Glutamatergic neuron (in vitro differentiated cells): ENCODE measurements around the gene ARMS2. TPM values are rescaled to one million over a fixed set of nuclear protein-coding genes. Genes with fewer than 3 reads are reported as not detected.

ENCODE experiments used
- DNase-seq: peaks from one replicate; pipeline ENCODE4 v3.0.0; 2022
- H3K27ac Mint-ChIP-seq: one replicate; pipeline ENCODE4 v1.8.0; 2020; ENCODE audit warnings: mild to moderate bottlenecking, mixed read lengths, inconsistent platforms; ENCODE audit not compliant: unreplicated experiment
- H3K27me3 Mint-ChIP-seq: one replicate; pipeline ENCODE4 v1.8.0; 2020; ENCODE audit warnings: mild to moderate bottlenecking, moderate library complexity, mixed read lengths, inconsistent platforms; ENCODE audit not compliant: unreplicated experiment
- H3K36me3 Mint-ChIP-seq: one replicate; pipeline ENCODE4 v1.8.0; 2020; ENCODE audit warnings: mild to moderate bottlenecking, mixed read lengths, inconsistent platforms; ENCODE audit not compliant: unreplicated experiment
- H3K4me1 Mint-ChIP-seq: one replicate; pipeline ENCODE4 v1.8.0; 2020; ENCODE audit warnings: mild to moderate bottlenecking, low read depth, mixed read lengths, inconsistent platforms; ENCODE audit not compliant: unreplicated experiment
- H3K4me3 Mint-ChIP-seq: one replicate; pipeline ENCODE4 v1.8.0; 2020; ENCODE audit warnings: mild to moderate bottlenecking, mixed read lengths, inconsistent platforms; ENCODE audit not compliant: unreplicated experiment
- H3K9me3 Mint-ChIP-seq: one replicate; pipeline ENCODE4 v1.8.0; 2020; ENCODE audit warnings: mild to moderate bottlenecking, moderate library complexity, mixed read lengths, inconsistent platforms; ENCODE audit not compliant: unreplicated experiment
- CTCF ChIP-seq: fragments of 200-600 bp; sonication (generic); IDR thresholded peaks from one replicate; pipeline ENCODE4 v1.5.0; 2021; ENCODE audit not compliant: partially characterized antibody, unreplicated experiment
- total RNA-seq: library from RNA; stranded (reverse); fragmentation: NEBNext Ultra II Directional; extraction: Animal tissue kit (Norgen Biotek cat#: 25700); gene quantifications from one replicate; pipeline ENCODE4 v1.2.1, GENCODE V29; 2021; ENCODE audit not compliant: unreplicated experiment

ARMS2 gene
- total RNA-seq, 1 donor from 2014 or later = not detected

DNA sequence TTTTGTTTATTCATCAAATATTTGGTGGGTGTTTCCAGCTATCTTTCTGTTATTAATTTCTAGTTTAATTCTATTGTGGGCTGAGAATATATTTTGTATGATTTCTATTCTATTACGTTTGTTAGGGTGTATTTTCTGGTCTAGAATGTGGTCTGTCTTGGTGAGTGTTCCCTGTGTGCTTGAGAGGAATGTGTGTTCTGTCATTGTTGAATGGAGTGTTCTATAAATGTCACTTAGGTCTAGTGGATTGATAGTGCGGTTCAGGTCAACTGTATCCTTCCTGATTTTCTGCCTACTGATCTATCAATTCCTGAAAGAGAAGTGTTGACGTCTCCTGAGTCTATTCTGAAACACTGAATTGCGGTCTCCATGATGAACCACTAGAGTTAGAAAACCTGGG is 15.4 kb downstream of the ARMS2 start:
- Mint-ChIP-seq H3K27ac (no peak overlapping the region), H3K36me3 (no peaks in the 10 kb centered on the region), H3K4me1 (peaks cover 6% of the 10 kb centered on the region), H3K4me3 (no peak overlapping the region), H3K27me3 (peaks cover 4% of the 10 kb centered on the region), H3K9me3 (no peaks in the 10 kb centered on the region)
- TF ChIP-seq CTCF = no peak
- DNase-seq = no peak

GRCh38 chr10:122471531-122472177 is 17.2 kb downstream of the ARMS2 start:
- TF ChIP-seq CTCF = no peak
- Mint-ChIP-seq H3K9me3 (no peaks in the 10 kb centered on the region), H3K27ac (no peak overlapping the region), H3K36me3 (no peaks in the 10 kb centered on the region), H3K4me1 (peaks cover 21% of the 10 kb centered on the region), H3K27me3 (peaks cover 5% of the 10 kb centered on the region), H3K4me3 (no peak overlapping the region)
- DNase-seq = no peak

DNA sequence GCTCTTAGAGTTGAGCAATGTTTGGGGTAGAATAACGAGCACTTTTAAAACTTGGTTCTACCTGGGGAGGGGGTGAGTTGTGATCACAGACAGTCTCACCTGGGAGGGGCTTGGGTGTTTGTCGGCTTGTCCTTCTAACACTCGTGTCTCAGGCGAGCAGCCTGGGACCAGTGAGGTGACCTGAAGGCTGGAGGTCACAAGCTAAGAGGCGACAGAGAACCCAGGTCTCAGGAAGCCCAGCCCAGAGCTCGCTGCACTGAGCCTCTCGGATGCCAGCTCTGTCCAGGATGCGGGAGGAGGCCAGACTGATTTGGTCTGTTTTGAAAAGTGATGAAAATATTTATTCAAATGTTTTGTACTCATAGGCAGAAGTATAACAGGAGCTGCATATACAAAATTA is 18.7 kb downstream of the ARMS2 start:
- Mint-ChIP-seq H3K27ac (no peak overlapping the region), H3K4me1 (peaks cover 21% of the 10 kb centered on the region), H3K4me3 (no peak overlapping the region), H3K36me3 (no peaks in the 10 kb centered on the region), H3K9me3 (no peaks in the 10 kb centered on the region), H3K27me3 (peaks cover 6% of the 10 kb centered on the region)
- no peak for TF ChIP-seq CTCF
- DNase-seq = no peak

DNA sequence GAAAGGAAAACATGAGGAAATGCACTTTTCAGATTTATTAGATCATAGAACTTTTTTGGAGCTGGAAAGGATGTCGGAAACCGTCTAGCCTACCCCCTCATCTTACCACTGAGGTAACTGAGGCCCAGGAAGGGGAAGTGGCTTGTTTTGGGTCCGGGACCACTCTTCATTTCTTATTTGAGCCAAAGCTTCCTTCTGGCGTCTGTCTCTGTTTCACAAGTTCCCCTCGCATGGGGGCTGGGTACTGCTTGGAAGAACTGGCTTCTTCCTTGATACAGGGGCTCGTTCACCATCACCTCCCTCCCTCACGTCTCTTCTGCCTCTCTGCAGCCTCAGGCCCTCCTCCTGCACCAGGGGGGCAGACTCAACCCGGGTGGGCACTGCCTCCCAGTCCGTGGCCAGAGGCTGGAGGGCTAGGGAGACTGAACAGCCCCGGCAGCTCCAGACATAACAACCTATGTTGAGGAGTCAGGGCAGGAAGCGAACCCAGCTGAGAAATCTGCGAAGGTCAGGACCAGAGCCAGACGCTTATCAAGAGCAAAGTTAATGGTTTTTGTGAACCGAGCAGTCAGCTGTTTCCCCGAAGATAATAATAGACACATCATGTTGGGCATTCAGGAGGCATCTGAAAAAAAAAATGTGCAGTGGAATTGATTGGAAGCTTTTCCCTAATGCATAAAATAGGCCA is 19.8 kb downstream of the ARMS2 start:
- no peak for TF ChIP-seq CTCF
- Mint-ChIP-seq H3K27me3 (peaks cover 5% of the 10 kb centered on the region), H3K4me3 (peak overlapping the region; percentile 24), H3K36me3 (no peaks in the 10 kb centered on the region), H3K9me3 (no peaks in the 10 kb centered on the region), H3K4me1 (peaks cover 26% of the 10 kb centered on the region), H3K27ac (peak overlapping the region; percentile 75)
- DNase-seq = no peak

DNA sequence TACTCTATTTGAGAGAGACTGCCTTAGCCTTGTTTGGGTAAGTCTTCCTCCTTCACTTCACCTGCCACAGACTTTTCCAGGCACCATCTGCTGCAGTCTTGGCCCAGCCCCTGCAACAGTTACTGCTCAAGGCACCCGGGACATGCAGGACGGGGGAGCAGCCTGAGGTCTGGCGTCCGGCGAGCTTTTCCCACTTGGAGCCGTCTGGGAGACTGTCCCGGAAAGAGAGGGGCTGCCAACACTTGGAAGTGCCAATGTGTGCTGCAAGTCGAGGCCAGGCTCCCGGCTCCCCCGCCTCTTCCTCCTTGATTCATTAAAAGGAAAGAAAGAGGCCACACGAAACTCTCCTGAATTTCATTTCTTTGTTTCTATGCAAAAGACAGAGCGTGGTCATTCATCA is 20.6 kb downstream of the ARMS2 start:
- peaks cover 26% of the 10 kb centered on the region for H3K4me1 Mint-ChIP-seq

More for the DNA sequence above, 20.6 kb downstream of the ARMS2 start:
- peak overlapping the region; percentile 75 for H3K27ac Mint-ChIP-seq
- DNase-seq = no peak
- peaks cover 2% of the 10 kb centered on the region for H3K27me3 Mint-ChIP-seq
- peak overlapping the region; percentile 24 for H3K4me3 Mint-ChIP-seq
- H3K36me3 Mint-ChIP-seq = no peaks in the 10 kb centered on the region
- H3K9me3 Mint-ChIP-seq = peaks cover 2% of the 10 kb centered on the region
- no peak for TF ChIP-seq CTCF
